ENCODE measurements around the gene RHOJ. TPM values are rescaled to one million over a fixed set of nuclear protein-coding genes. Genes with fewer than 3 reads are reported as not detected.

RHOJ gene
- total and polyA plus RNA-seq, 2 donors (not counting 3 experiments of a cell fraction or from before 2014, with no cell fraction given): 191 to 486 TPM

DNA sequence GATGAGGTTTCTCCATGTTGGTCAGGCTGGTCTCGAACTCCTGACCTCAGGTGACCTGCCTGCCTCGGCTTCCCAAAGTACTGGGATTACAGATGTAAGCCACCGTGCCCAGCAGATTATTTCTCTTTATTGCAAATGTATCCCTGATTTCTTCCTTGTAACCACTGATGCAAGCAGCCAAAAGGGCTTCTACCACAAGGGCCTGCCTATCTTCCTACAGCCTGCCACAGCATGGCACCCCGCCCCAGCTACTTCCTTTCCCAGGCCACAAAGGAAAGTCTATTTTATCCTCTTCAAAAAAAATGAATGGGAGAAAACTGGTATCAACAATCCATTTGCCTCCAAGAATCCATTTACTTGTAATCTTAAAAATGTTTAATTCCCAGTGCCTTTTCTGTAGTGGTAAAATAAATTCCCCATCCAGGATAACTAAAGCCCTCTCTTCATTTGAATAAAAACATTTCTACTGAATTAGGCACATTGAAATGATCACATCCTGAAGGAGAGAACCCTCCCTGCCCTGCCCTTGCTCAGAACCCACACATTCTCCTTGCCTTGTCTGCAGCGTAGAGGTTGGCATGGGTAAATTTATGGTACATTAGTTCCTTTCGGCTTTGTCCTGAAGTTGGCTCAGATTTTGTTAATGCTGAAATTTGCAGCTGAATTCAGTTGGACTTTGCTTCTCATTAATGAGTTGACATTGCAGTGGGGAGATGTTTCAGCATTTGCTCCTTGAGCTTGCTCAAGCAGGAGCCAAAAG is 95.3 kb downstream of the RHOJ start:
- no peak for DNase-seq (ENCODE audit: low read depth, low spot score)
- Histone ChIP-seq H3K4me1 (ENCODE audit: control insufficient read depth, extremely low read depth, insufficient read depth, low read length) (no peaks in the 10 kb centered on the region), H3K36me3 (ENCODE audit: control insufficient read depth in 2 of 2, extremely low read depth in 1 of 2, insufficient read depth in 2 of 2, low read length in 2 of 2) (no peaks in the 10 kb centered on the region), H3K9ac (replicated peaks; ENCODE audit: extremely low read depth, insufficient read depth, low read length) (no peak overlapping the region), H3K27me3 (ENCODE audit: control insufficient read depth in 2 of 2, insufficient read depth in 2 of 2, low read length in 2 of 2) (peaks cover 0 to 10% of the 10 kb centered on the region in 2 experiments), H3K79me2 (ENCODE audit: control insufficient read depth, insufficient read depth, low read length) (no peaks in the 10 kb centered on the region), H2AFZ (ENCODE audit: low read depth, low read length) (no peak overlapping the region), H3K4me3 (replicated peaks in 1 of 3; ENCODE audit: insufficient read depth in 1 of 3, low read depth in 1 of 3, low read length in 3 of 3) (no peak overlapping the region), H4K20me1 (replicated peaks; ENCODE audit: control insufficient read depth, extremely low read depth, insufficient read depth, low read length) (no peaks in the 10 kb centered on the region), H3K9me3 (replicated peaks; ENCODE audit: control insufficient read depth, insufficient read depth, low read length) (no peaks in the 10 kb centered on the region), H3K4me2 (ENCODE audit: insufficient read depth, low read length) (no peak overlapping the region), H3K27ac (ENCODE audit: insufficient read depth, low read depth, low read length) (no peak overlapping the region), H3K9me1 (replicated peaks; ENCODE audit: control insufficient read depth, extremely low read depth, insufficient read depth, low read length) (no peaks in the 10 kb centered on the region)
- ChIA-PET POLR2A (no interaction called here), CTCF (interaction anchor here (3.7 kb wide), 1 partner anchor 10 kb away, joined by 11 read pairs; no protein-coding TSS in a partner anchor)
- TF ChIP-seq CTCF (IDR thresholded peaks at IDR 0.05; ENCODE audit: extremely low read depth in 1 of 2, insufficient read depth in 1 of 2, low read depth in 1 of 2, low read length in 2 of 2) (no peak), MYC (IDR thresholded peaks at IDR 0.05; ENCODE audit: low read depth, low read length) (no peak), POLR2AphosphoS5 (IDR thresholded peaks at IDR 0.05; ENCODE audit: insufficient read depth, low read depth, low read length) (no peak)
- FAIRE-seq: no peak
- dilution Hi-C loops (cut with MboI; ENCODE audit: extremely low pct_ligation_motif_present, low sequenced_read_pairs) (no loop called here), intact Hi-C loops (cut with micrococcal nuclease) (loop anchor here (10.0 kb wide), 1 partner anchor 255 kb away; the partner anchor contains the start of gene KCNH5)
- BruUV-seq (replicated peaks): no TSS peak

GRCh38 chr14:63300854-63301253 is 96.6 kb downstream of the RHOJ start:
- Histone ChIP-seq H3K4me1 (ENCODE audit: control insufficient read depth, extremely low read depth, insufficient read depth, low read length) (no peaks in the 10 kb centered on the region), H3K27me3 (ENCODE audit: control insufficient read depth in 2 of 2, insufficient read depth in 2 of 2, low read length in 2 of 2) (peaks cover 0 to 13% of the 10 kb centered on the region in 2 experiments), H4K20me1 (replicated peaks; ENCODE audit: control insufficient read depth, extremely low read depth, insufficient read depth, low read length) (no peaks in the 10 kb centered on the region), H3K9me1 (replicated peaks; ENCODE audit: control insufficient read depth, extremely low read depth, insufficient read depth, low read length) (no peaks in the 10 kb centered on the region), H3K27ac (ENCODE audit: insufficient read depth, low read depth, low read length) (no peak overlapping the region), H2AFZ (ENCODE audit: low read depth, low read length) (no peak overlapping the region), H3K79me2 (ENCODE audit: control insufficient read depth, insufficient read depth, low read length) (no peaks in the 10 kb centered on the region), H3K36me3 (ENCODE audit: control insufficient read depth in 2 of 2, extremely low read depth in 1 of 2, insufficient read depth in 2 of 2, low read length in 2 of 2) (no peaks in the 10 kb centered on the region), H3K4me2 (ENCODE audit: insufficient read depth, low read length) (no peak overlapping the region), H3K9ac (replicated peaks; ENCODE audit: extremely low read depth, insufficient read depth, low read length) (no peak overlapping the region), H3K4me3 (replicated peaks in 1 of 3; ENCODE audit: insufficient read depth in 1 of 3, low read depth in 1 of 3, low read length in 3 of 3) (no peak overlapping the region), H3K9me3 (replicated peaks; ENCODE audit: control insufficient read depth, insufficient read depth, low read length) (no peaks in the 10 kb centered on the region)
- dilution Hi-C loops (cut with MboI; ENCODE audit: extremely low pct_ligation_motif_present, low sequenced_read_pairs): no loop called here
- DNase-seq (ENCODE audit: low read depth, low spot score) (no peak), FAIRE-seq (no peak)
- TF ChIP-seq MYC (IDR thresholded peaks at IDR 0.05; ENCODE audit: low read depth, low read length): no peak
- TF ChIP-seq FOS (IDR thresholded peaks at IDR 0.05; ENCODE audit: borderline replicate concordance, insufficient read depth, low read length): no peak
- TF ChIP-seq POLR2AphosphoS5 (IDR thresholded peaks at IDR 0.05; ENCODE audit: insufficient read depth, low read depth, low read length): no peak
- no peak for TF ChIP-seq JUN (IDR thresholded peaks at IDR 0.05; ENCODE audit: borderline replicate concordance, insufficient read depth, insufficient read length, low read depth)
- TF ChIP-seq EZH2 (IDR thresholded peaks at IDR 0.05; ENCODE audit: borderline replicate concordance, low read depth, low read length, severe bottlenecking): no peak
- TF ChIP-seq POLR2A (IDR thresholded peaks at IDR 0.05; ENCODE audit: low read depth, low read length): no peak
- TF ChIP-seq MAX (IDR thresholded peaks at IDR 0.05; ENCODE audit: insufficient read depth, insufficient read length): no peak
- TF ChIP-seq GATA2 (IDR thresholded peaks at IDR 0.05; ENCODE audit: insufficient read depth, insufficient read length, low read depth, low read length): no peak
- TF ChIP-seq CTCF (IDR thresholded peaks at IDR 0.05; ENCODE audit: extremely low read depth in 1 of 2, insufficient read depth in 1 of 2, low read depth in 1 of 2, low read length in 2 of 2): no peak
- POLR2A ChIA-PET: no interaction called here
- CTCF ChIA-PET: no interaction called here
- intact Hi-C loops (cut with micrococcal nuclease): loop anchor here (10.0 kb wide), 1 partner anchor 256 kb away; the partner anchor contains the start of gene KCNH5
- BruUV-seq (replicated peaks): no TSS peak

Data from endothelial cell of umbilical vein (primary cell).